Transverse colon (tissue), 4 donors: ENCODE measurements around the gene MARCHF3. TPM values are rescaled to one million over a fixed set of nuclear protein-coding genes. Genes with fewer than 3 reads are reported as not detected.

Source experiments
- DNase-seq: peaks from one replicate; pipeline ENCODE4 v3.0.0-alpha.2; 2019
- H3K27ac ChIP-seq, 4 donors: fragments of 200-600 bp; sonication (generic); 2 replicates each; pipeline ENCODE4 v1.5.1; 2016 to 2018; ENCODE audit warnings: inconsistent platforms in 4 of 4
- H3K27me3 ChIP-seq: fragments of 200-600 bp; sonication (generic); 2 replicates; pipeline ENCODE4 v1.5.1; 2017; ENCODE audit warnings: inconsistent platforms
- H3K36me3 ChIP-seq, 4 donors: fragments of 200-600 bp; sonication (generic); 2 replicates each; pipeline ENCODE4 v1.5.1; 2017 to 2019; ENCODE audit warnings: inconsistent platforms in 4 of 4
- H3K4me1 ChIP-seq, 4 donors: fragments of 200-600 bp; sonication (generic); 2 replicates each; pipeline ENCODE4 v1.5.1; 2017 to 2020; ENCODE audit warnings: inconsistent platforms in 4 of 4
- H3K4me3 ChIP-seq, 4 donors: fragments of 200-600 bp; sonication (generic); 1 replicate in 1 of 4; 2 replicates in 3 of 4; pipeline versions ENCODE4 v1.5.1 to v1.6.1; 2017 to 2019; ENCODE audit warnings: inconsistent platforms in 4 of 4
- H3K9me3 ChIP-seq, 2 donors: fragments of 200-600 bp; sonication (generic); 2 replicates each; pipeline ENCODE4 v1.5.1; 2017 to 2019; ENCODE audit warnings: inconsistent platforms in 2 of 2
- CTCF ChIP-seq, 5 experiments: fragments of 200-600 bp in 3 of 5; fragments of 450-650 bp in 2 of 5; sonication (generic) in 3 of 5; IDR thresholded peaks; 1 replicate in 2 of 5; 2 replicates in 3 of 5; pipeline ENCODE4 v1.5.1; 2016 to 2017; ENCODE audit warnings: antibody characterized with exemption in 5 of 5, inconsistent platforms in 3 of 5, mild to moderate bottlenecking in 2 of 5, moderate library complexity in 1 of 5
- EP300 ChIP-seq: sonication (generic); formaldehyde crosslinking; IDR thresholded peaks from one replicate; pipeline ENCODE4 v1.6.1; 2017; ENCODE audit warnings: antibody characterized with exemption, low read depth
- POLR2A ChIP-seq: fragments of 450-650 bp; IDR thresholded peaks from one replicate; pipeline ENCODE4 v1.6.1; 2016; ENCODE audit warnings: antibody characterized with exemption, mild to moderate bottlenecking, moderate library complexity
- POLR2AphosphoS5 ChIP-seq, 3 donors: sonication (generic); formaldehyde crosslinking; IDR thresholded peaks; one replicate each; pipeline ENCODE4 v1.6.1; 2016; ENCODE audit warnings: antibody characterized with exemption in 3 of 3
- WGBS, 2 donors: methylation state at CpG; one replicate each; pipeline ENCODE4 v1.1.5; 2018; ENCODE audit warnings: low coverage in 1 of 2; 5-methylcytosine and 5-hydroxymethylcytosine counted together
- in situ Hi-C, 4 donors: fragments of 200-750 bp; cut with MboI; loops; one replicate each; pipeline versions ENCODE4 v1.15.0 to v1.15.1; 2017; ENCODE audit warnings: low sequenced_read_pairs in 3 of 4, low pct_ligation_motif_present in 1 of 4, low pct_unique_long_range_greater_than_20kb in 1 of 4
- intact Hi-C: fragments of 100-400 bp; cut with DNase I; formaldehyde crosslinking; loops from one replicate; pipeline ENCODE4 v1.15.1; 2023; ENCODE audit warnings: low total_unique reads
- total RNA-seq, 4 donors: library from RNA; depleted of rRNA; stranded (reverse); fragments of >200 nt; gene quantifications; one replicate each; pipeline ENCODE4 v1.1.0, GENCODE V29; 2016

Gene MARCHF3
- total RNA-seq, 4 donors from 2014 or later, result 20.3 to 29.6 (median 23.0) TPM

- Histone ChIP-seq H3K9me3 (no peaks in the 10 kb centered on the region), H3K27me3 (no peaks in the 10 kb centered on the region), H3K36me3 (no peaks in the 10 kb centered on the region), H3K4me3 (no peak overlapping the region), H3K4me1 (no peaks in the 10 kb centered on the region), H3K27ac (no peak overlapping the region)
- in situ Hi-C loops (loop anchor here in 1 of 4 donors (25.0 kb wide), 1 partner anchor 170 kb away; the partner anchor contains the start of gene MARCHF3), intact Hi-C loops (no loop called here)
- 86 to 94% methylated on average over 1 to 8 of the region's 8 CpGs for WGBS, 2 donors
- no peak for DNase-seq
- TF ChIP-seq CTCF (IDR thresholded peaks at IDR 0.05) (no peak), POLR2A (no peak), POLR2AphosphoS5 (IDR thresholded peaks at IDR 0.05) (no peak), EP300 (no peak)
These were observed 163.3 kb downstream of the MARCHF3 start for GRCh38 chr5:126866851-126867636.

- Histone ChIP-seq H3K4me3 (no peak overlapping the region), H3K36me3 (no peaks in the 10 kb centered on the region), H3K4me1 (no peaks in the 10 kb centered on the region), H3K27me3 (no peaks in the 10 kb centered on the region), H3K9me3 (no peaks in the 10 kb centered on the region), H3K27ac (no peak overlapping the region)
- no peak for DNase-seq
- intact Hi-C loops, result no loop called here
- WGBS, 2 donors, result 69 to 75% methylated on average over 2 to 3 of the region's 3 CpGs
- in situ Hi-C loops, result loop anchor here in 1 of 4 donors (25.0 kb wide), 1 partner anchor 172 kb away; the partner anchor contains the start of gene MARCHF3
- TF ChIP-seq CTCF (IDR thresholded peaks at IDR 0.05), result no peak
- TF ChIP-seq EP300, result no peak
- TF ChIP-seq POLR2AphosphoS5 (IDR thresholded peaks at IDR 0.05), result no peak
- TF ChIP-seq POLR2A, result no peak
These were observed 165.1 kb downstream of the MARCHF3 start for GRCh38 chr5:126865299-126865698.

- intact Hi-C loops (no loop called here), in situ Hi-C loops (loop anchor here in 1 of 4 donors (25.0 kb wide), 1 partner anchor 173 kb away; the partner anchor contains the start of gene MARCHF3)
- 87 to 95% methylated on average over 3 to 22 of the region's 22 CpGs for WGBS, 2 donors
- Histone ChIP-seq H3K27ac (no peak overlapping the region), H3K27me3 (no peaks in the 10 kb centered on the region), H3K9me3 (no peaks in the 10 kb centered on the region), H3K4me3 (no peak overlapping the region), H3K36me3 (no peaks in the 10 kb centered on the region), H3K4me1 (no peaks in the 10 kb centered on the region)
- no peak for DNase-seq
- TF ChIP-seq POLR2A, result no peak
- no peak for TF ChIP-seq EP300
- TF ChIP-seq POLR2AphosphoS5 (IDR thresholded peaks at IDR 0.05), result no peak
- no peak for TF ChIP-seq CTCF (IDR thresholded peaks at IDR 0.05)
These were observed 166.2 kb downstream of the MARCHF3 start for GRCh38 chr5:126864042-126864688.

GRCh38 chr5:126863402-126863801, 167.0 kb downstream of the MARCHF3 start:
- Histone ChIP-seq H3K27me3 (no peaks in the 10 kb centered on the region), H3K36me3 (no peaks in the 10 kb centered on the region), H3K4me3 (no peak overlapping the region), H3K27ac (no peak overlapping the region), H3K4me1 (no peaks in the 10 kb centered on the region), H3K9me3 (no peaks in the 10 kb centered on the region)
- TF ChIP-seq CTCF (IDR thresholded peaks at IDR 0.05), result no peak
- in situ Hi-C loops (loop anchor here in 1 of 4 donors (25.0 kb wide), 1 partner anchor 174 kb away; the partner anchor contains the start of gene MARCHF3), intact Hi-C loops (no loop called here)
- 93 to 98% methylated on average over 4 of the region's 4 CpGs for WGBS, 2 donors
- no peak for DNase-seq
